ENCODE results near the gene CREBBP.

GRCh38 chr16:3797473-3797872 lies 83.0 kb downstream of the CREBBP start:
- TF ChIP-seq POLR2AphosphoS5 (IDR thresholded peaks at IDR 0.05; ENCODE audit: low read depth, low read length), result no peak
- TF ChIP-seq REST (IDR thresholded peaks at IDR 0.05; ENCODE audit: insufficient read depth in 1 of 2, low read depth in 2 of 2, low read length in 2 of 2), result no peak
- TF ChIP-seq TAF1 (IDR thresholded peaks at IDR 0.05; ENCODE audit: borderline replicate concordance, insufficient read depth, low read length), result no peak
- TF ChIP-seq FOXP2 (optimal IDR thresholded peaks at IDR 0.05; ENCODE audit: borderline replicate concordance, extremely low read depth, extremely low read length, insufficient read depth), result no peak
